ENCODE results near the gene UCHL1. TPM values are rescaled to one million over a fixed set of nuclear protein-coding genes. Genes with fewer than 3 reads are reported as not detected.

UCHL1 gene
- total RNA-seq, 1 donor from 2014 or later = 1,012 TPM

Other genes starting within 250 kb of the UCHL1 start
- 117 TPM for gene APBB2, start 42.4 kb upstream of the UCHL1 start, total RNA-seq (ENCODE audit: unreplicated experiment)

Measured in glutamatergic neuron (in vitro differentiated cells).